Activated T-cell treated with anti-CD3 and anti-CD28 coated beads, Interleukin-2, amount 50 U/mL, for 4 hours (primary cell): ENCODE data around the gene HSD17B14. TPM values are rescaled to one million over a fixed set of nuclear protein-coding genes. Genes with fewer than 3 reads are reported as not detected.
A peak's percentile ranks its signal among the peaks of the same experiment; 100 is the strongest.
"Not testable (repeated sequence)": the region's sequence is repeated elsewhere in the genome, so short reads cannot be mapped to it uniquely, and the experiment has no call there.

Experiments used
- ATAC-seq, 2 donors: fragments of 200-7000 bp; cut with Tn5 transposase; one replicate each; pipeline ENCODE4 v1.10.0; 2021
- DNase-seq: peaks from one replicate; pipeline ENCODE4 v3.0.0-alpha.2; 2020
- H3K27me3 Mint-ChIP-seq: one replicate; pipeline ENCODE4 v1.8.0; 2021; ENCODE audit warnings: low read depth, mixed read lengths
- H3K36me3 Mint-ChIP-seq: one replicate; pipeline ENCODE4 v1.8.0; 2022; ENCODE audit warnings: mixed read lengths; ENCODE audit not compliant: insufficient read depth
- H3K4me1 Mint-ChIP-seq: one replicate; pipeline ENCODE4 v1.8.0; 2021; ENCODE audit warnings: low read depth, mixed read lengths
- H3K4me3 Mint-ChIP-seq: one replicate; pipeline ENCODE4 v1.8.0; 2021; ENCODE audit warnings: mild to moderate bottlenecking, moderate library complexity, mixed read lengths
- H3K9me3 Mint-ChIP-seq: one replicate; pipeline ENCODE4 v1.8.0; 2021; ENCODE audit warnings: mixed read lengths
- total RNA-seq, 3 donors: library from RNA; stranded (reverse); gene quantifications; one replicate each; pipeline ENCODE4 v1.2.1, GENCODE V29; 2021

HSD17B14 gene
- total RNA-seq, 3 donors from 2014 or later = 0.37 to 0.65 (median 0.61) TPM

GRCh38 chr19:48805452-48805851 lies 30.8 kb downstream of the HSD17B14 start:
- Mint-ChIP-seq H3K4me1 (peaks cover 15% of the 10 kb centered on the region), H3K4me3 (no peak overlapping the region), H3K36me3 (peaks cover 2% of the 10 kb centered on the region), H3K27me3 (no peaks in the 10 kb centered on the region), H3K9me3 (no peaks in the 10 kb centered on the region)
- ATAC-seq = no peak
- no peak for DNase-seq

- ATAC-seq = no peak
- no peak for DNase-seq
- Mint-ChIP-seq H3K4me1 (peaks cover 7% of the 10 kb centered on the region), H3K27me3 (no peaks in the 10 kb centered on the region), H3K9me3 (no peaks in the 10 kb centered on the region), H3K36me3 (peaks cover 2% of the 10 kb centered on the region), H3K4me3 (no peak overlapping the region)
Observed at GRCh38 chr19:48804496-48804895, 31.8 kb downstream of the HSD17B14 start.

DNA sequence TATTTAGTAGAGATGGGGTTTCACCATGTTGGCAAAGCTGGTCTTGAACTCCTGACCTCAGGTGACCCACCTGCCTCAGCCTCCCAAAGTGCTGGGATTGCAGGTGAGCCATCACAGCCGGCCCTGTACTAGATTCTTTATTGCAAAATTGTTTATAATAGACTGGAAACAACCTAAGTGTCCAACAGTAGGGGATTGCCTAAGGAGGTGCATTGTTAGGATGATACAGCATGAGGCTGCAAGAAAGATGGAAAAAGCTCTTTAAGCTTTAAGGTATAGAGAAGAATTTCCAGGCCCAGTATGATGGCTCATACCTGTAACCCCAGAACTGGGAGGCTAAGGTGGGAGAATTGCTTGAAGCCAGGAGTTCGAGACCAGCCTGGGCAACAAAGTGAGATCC lies 33.7 kb downstream of the HSD17B14 start:
- peaks cover 2% of the 10 kb centered on the region for H3K4me1 Mint-ChIP-seq
- no peaks in the 10 kb centered on the region for H3K27me3 Mint-ChIP-seq
- H3K9me3 Mint-ChIP-seq = no peaks in the 10 kb centered on the region
- DNase-seq (no peak), ATAC-seq (no peak)
- H3K36me3 Mint-ChIP-seq = peaks cover 2% of the 10 kb centered on the region
- no peak overlapping the region for H3K4me3 Mint-ChIP-seq

DNA sequence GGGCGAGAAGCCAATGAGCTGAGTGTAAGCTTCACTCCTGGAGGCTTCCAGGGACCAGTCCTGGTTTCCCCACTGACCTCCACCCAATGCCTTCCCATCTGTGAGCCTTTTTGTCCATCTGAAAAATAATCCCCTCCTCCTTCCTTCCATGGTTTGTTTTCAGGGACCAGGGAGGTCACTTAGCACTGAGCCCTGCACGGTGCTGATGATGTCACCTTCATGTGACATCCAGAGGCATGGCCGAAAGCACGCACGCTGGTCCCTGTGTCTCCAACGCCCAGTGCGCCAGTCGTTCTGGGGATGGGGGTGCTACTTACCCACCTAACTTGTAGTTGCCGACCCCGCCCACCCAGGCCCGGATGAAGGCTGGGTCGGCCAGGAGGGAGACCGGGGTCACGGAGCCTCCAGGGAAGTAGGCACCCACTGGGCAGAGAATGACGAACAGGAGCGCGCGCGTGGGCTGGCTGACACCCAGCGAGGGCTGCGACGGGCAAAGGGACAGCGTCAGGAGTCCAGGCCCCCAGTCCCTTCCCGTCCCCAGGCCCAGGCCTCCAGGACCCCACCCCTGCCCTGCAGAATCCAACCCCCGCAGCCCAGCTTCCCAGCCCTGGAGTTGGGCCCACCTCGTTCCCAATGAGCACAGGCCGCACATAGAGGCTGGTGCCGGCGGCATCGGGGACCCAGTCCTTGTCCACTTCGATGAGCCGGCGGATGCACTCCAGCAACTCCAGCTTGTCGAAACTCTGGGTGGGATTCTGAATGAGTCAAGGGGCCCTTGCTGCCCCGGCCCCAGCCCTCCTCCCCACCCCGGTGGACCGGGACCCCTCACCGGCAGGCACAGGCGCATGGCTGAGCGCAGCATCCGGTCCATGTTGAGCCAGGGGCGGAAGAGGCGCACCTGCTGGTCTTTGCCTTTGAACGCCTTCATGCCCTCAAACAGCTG lies 36.7 kb downstream of the HSD17B14 start:
- Mint-ChIP-seq H3K4me1 (peaks cover under 1% of the 10 kb centered on the region), H3K27me3 (no peaks in the 10 kb centered on the region), H3K36me3 (no peaks in the 10 kb centered on the region), H3K9me3 (no peaks in the 10 kb centered on the region), H3K4me3 (no peak overlapping the region)
- no peak for DNase-seq
- ATAC-seq = no peak

GRCh38 chr19:48798937-48799336 lies 37.4 kb downstream of the HSD17B14 start:
- Mint-ChIP-seq H3K27me3 (no peaks in the 10 kb centered on the region), H3K4me1 (peaks cover 2% of the 10 kb centered on the region), H3K36me3 (no peaks in the 10 kb centered on the region), H3K4me3 (no peak overlapping the region), H3K9me3 (no peaks in the 10 kb centered on the region)
- DNase-seq (no peak), ATAC-seq (no peak)

DNA sequence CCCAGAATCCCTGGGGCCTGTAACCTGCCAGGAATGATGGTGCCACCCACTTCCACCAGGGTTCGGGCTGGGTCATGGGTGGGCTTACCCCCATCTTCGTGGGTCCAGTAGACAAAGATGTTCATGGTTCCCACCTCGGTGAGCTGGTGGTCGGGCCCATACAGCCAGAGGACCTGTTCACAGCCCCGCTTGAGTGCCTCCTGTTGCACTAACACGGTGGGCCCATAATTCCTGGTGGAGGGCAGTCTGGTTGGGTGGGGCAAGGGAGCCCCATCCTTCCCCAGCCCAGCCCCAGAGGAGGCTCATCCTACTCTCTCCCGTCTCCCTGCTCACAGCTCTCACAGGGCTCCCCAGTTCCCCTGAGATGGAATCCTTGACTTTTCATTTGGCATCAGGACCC lies 39.2 kb downstream of the HSD17B14 start:
- Mint-ChIP-seq H3K4me1 (peaks cover 2% of the 10 kb centered on the region), H3K4me3 (no peak overlapping the region), H3K36me3 (no peaks in the 10 kb centered on the region), H3K27me3 (no peaks in the 10 kb centered on the region), H3K9me3 (no peaks in the 10 kb centered on the region)
- DNase-seq = no peak
- no peak for ATAC-seq

DNA sequence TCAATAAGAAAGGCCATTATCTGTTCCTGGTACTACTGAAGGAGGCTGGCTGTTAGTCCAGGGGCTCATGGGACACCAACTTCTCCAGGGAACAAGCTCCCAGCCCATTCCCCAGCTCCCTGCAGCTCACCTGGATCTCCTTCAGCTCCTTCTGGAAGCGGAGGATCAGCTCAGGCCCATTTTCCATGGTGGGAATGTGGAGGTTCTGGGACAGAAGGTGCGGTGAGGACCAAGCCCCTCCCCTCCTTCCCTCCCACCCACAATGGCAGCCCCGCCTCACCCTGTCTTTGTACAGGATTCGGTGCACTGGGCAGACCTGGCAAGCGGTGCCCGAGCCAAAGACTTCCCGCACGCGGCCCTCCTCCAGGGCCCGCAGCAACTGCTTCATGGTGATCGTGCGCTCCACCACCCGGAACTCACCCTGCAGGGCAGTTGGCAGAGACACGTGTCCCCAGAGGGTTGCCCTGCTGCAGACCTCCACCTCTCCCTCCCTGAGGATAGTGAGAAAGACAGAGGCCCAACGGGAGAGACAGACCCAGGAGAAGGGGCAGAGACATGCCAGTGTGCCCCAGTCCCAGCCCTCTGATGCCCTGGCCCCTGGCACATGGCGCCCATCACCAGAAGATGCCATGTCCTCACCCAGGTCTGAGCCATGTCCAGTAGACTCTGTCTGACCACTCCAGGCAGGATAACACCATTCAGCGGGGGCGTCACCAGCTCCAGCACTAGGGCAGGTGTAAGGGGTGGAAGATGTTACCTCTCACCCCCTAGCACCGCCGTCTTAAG lies 39.8 kb downstream of the HSD17B14 start:
- peaks cover 2% of the 10 kb centered on the region for H3K4me1 Mint-ChIP-seq
- H3K9me3 Mint-ChIP-seq = no peaks in the 10 kb centered on the region
- DNase-seq = no peak
- ATAC-seq = no peak
- no peak overlapping the region for H3K4me3 Mint-ChIP-seq
- no peaks in the 10 kb centered on the region for H3K27me3 Mint-ChIP-seq
- no peaks in the 10 kb centered on the region for H3K36me3 Mint-ChIP-seq

GRCh38 chr19:48795685-48796070 lies 40.6 kb downstream of the HSD17B14 start:
- ATAC-seq (no peak), DNase-seq (no peak)
- peak overlapping the region; percentile 83 for H3K4me3 Mint-ChIP-seq
- H3K9me3 Mint-ChIP-seq = no peaks in the 10 kb centered on the region
- no peaks in the 10 kb centered on the region for H3K27me3 Mint-ChIP-seq
- no peaks in the 10 kb centered on the region for H3K36me3 Mint-ChIP-seq
- H3K4me1 Mint-ChIP-seq = peaks cover 2% of the 10 kb centered on the region

GRCh38 chr19:48795055-48795684 lies 41.1 kb downstream of the HSD17B14 start:
- H3K27me3 Mint-ChIP-seq = no peaks in the 10 kb centered on the region
- ATAC-seq (peak; percentile 98 to 99), DNase-seq (peak; percentile 80)
- no peaks in the 10 kb centered on the region for H3K36me3 Mint-ChIP-seq
- H3K4me1 Mint-ChIP-seq = peaks cover 2% of the 10 kb centered on the region
- H3K9me3 Mint-ChIP-seq = no peaks in the 10 kb centered on the region
- H3K4me3 Mint-ChIP-seq = peak overlapping the region; percentile 83

- H3K27me3 Mint-ChIP-seq = no peaks in the 10 kb centered on the region
- ATAC-seq = no peak
- H3K36me3 Mint-ChIP-seq = no peaks in the 10 kb centered on the region
- no peaks in the 10 kb centered on the region for H3K9me3 Mint-ChIP-seq
- no peak overlapping the region for H3K4me3 Mint-ChIP-seq
- no peak for DNase-seq
- H3K4me1 Mint-ChIP-seq = peaks cover 2% of the 10 kb centered on the region
Observed at GRCh38 chr19:48794291-48794690, 42.0 kb downstream of the HSD17B14 start.

- ATAC-seq (no peak), DNase-seq (no peak)
- H3K36me3 Mint-ChIP-seq = no peaks in the 10 kb centered on the region
- no peak overlapping the region for H3K4me3 Mint-ChIP-seq
- H3K27me3 Mint-ChIP-seq = no peaks in the 10 kb centered on the region
- H3K9me3 Mint-ChIP-seq = no peaks in the 10 kb centered on the region
- H3K4me1 Mint-ChIP-seq = peaks cover 2% of the 10 kb centered on the region
Observed at GRCh38 chr19:48793271-48793670, 43.0 kb downstream of the HSD17B14 start.

DNA sequence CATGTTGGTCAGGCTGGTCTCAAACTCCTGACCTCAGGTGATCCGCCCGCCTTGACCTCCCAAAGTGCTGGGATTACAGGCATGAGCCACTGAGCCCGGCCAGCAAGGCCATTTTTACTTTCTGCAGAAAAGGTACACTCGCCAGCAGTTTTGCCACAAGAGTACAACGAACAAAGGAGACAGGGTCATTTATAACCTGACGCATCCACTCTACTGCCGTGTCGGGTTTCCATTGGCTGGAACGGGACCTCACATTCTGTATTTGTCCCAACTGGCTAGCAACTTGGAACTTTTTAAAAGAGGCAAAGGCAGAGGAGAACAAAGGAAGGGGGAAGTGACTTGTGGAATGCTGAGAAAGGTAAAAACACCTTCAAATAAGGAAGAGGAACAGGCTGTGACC lies 49.0 kb downstream of the HSD17B14 start:
- DNase-seq, H3K4me1 Mint-ChIP-seq, H3K27me3 Mint-ChIP-seq, H3K9me3 Mint-ChIP-seq, H3K4me3 Mint-ChIP-seq, H3K36me3 Mint-ChIP-seq, ATAC-seq: not testable (repeated sequence)

- not testable (repeated sequence) for H3K36me3 Mint-ChIP-seq, ATAC-seq, H3K9me3 Mint-ChIP-seq, DNase-seq, H3K4me3 Mint-ChIP-seq, H3K27me3 Mint-ChIP-seq, H3K4me1 Mint-ChIP-seq
Observed at GRCh38 chr19:48786422-48786821, 49.9 kb downstream of the HSD17B14 start.

- no peak overlapping the region for H3K4me3 Mint-ChIP-seq
- H3K27me3 Mint-ChIP-seq = peaks cover 4% of the 10 kb centered on the region
- no peaks in the 10 kb centered on the region for H3K36me3 Mint-ChIP-seq
Observed at GRCh38 chr19:48784527-48784926, 51.8 kb downstream of the HSD17B14 start.

More at GRCh38 chr19:48784527-48784926, 51.8 kb downstream of the HSD17B14 start:
- Mint-ChIP-seq H3K4me1 (peaks cover 5% of the 10 kb centered on the region), H3K9me3 (no peaks in the 10 kb centered on the region)
- DNase-seq = no peak
- no peak for ATAC-seq
